K562 (cell line): ENCODE results near the gene DLX2. TPM values are rescaled to one million over a fixed set of nuclear protein-coding genes. Genes with fewer than 3 reads are reported as not detected.

Experiments
- ATAC-seq: fragments of 200-7000 bp; cut with Tn5 transposase; 3 replicates; pipeline ENCODE4 v1.9.1; 2020; ENCODE audit warnings: moderate library complexity
- BruUV-seq: library from RNA; stranded (reverse); fragments of 400-500 nt; replicated peaks from 2 replicates; lab custom pipeline; 2021; lab: Mats Ljungman, UMichigan
- CTCF ChIA-PET: fragments of 300-600 bp; formaldehyde crosslinking; extraction: SDS; loops from one replicate; lab custom pipeline; 2021; ENCODE audit warnings: low intra/inter-chr PET ratio; lab: Yijun Ruan, JAX
- POLR2A ChIA-PET: fragments of 300-600, 350-650 bp; sonication (Branson Sonifier 250); formaldehyde crosslinking; extraction: SDS; loops from one replicate; lab custom pipeline; 2021; ENCODE audit warnings: antibody characterized with exemption, inconsistent platforms; lab: Yijun Ruan, JAX
- DNase-seq, 4 experiments: peaks; one replicate each; pipeline versions ENCODE4 v3.0.0 to v3.0.0-alpha.2; 2011 to 2018; ENCODE audit warnings: low spot score in 3 of 4, mixed read lengths in 3 of 4; ENCODE audit errors: extremely low read depth in 1 of 4
- FAIRE-seq: peaks from 2 replicates; lab custom pipeline; 2011; peaks lifted over from hg19 to GRCh38; lab: Jason Lieb, UNC
- H2AFZ ChIP-seq: 2 replicates; pipeline ENCODE4 v1.6.0; 2011; ENCODE audit warnings: low read depth, low read length, control low read depth, inconsistent platforms
- H3K27ac ChIP-seq: fragments of 200-600 bp; 3 replicates; pipeline ENCODE4 v1.8.0; 2011; ENCODE audit warnings: low read depth, mild to moderate bottlenecking, control low read depth, inconsistent platforms, low read length, moderate library complexity, mixed read lengths; ENCODE audit errors: extremely low read depth
- H3K27me3 ChIP-seq, 2 experiments: fragments of 300-600 bp in 1 of 2; 2 replicates in 1 of 2; 3 replicates in 1 of 2; pipeline versions ENCODE4 v1.6.0 to v1.8.0; 2011; ENCODE audit warnings: inconsistent platforms in 2 of 2, low read length in 2 of 2, mild to moderate bottlenecking in 1 of 2, mixed read lengths in 1 of 2, moderate library complexity in 1 of 2; ENCODE audit not compliant: control insufficient read depth in 2 of 2, insufficient read depth in 2 of 2
- H3K36me3 ChIP-seq: fragments of 300-600 bp; 3 replicates; pipeline ENCODE4 v1.8.0; 2011; ENCODE audit warnings: mild to moderate bottlenecking, low read length, inconsistent platforms; ENCODE audit not compliant: control insufficient read depth, insufficient read depth
- H3K4me1 ChIP-seq, 2 experiments: fragments of 200-600 bp in 1 of 2; replicated peaks in 1 of 2; 2 replicates in 1 of 2; 3 replicates in 1 of 2; pipeline versions ENCODE4 v1.5.1 to v1.8.0; 2011; ENCODE audit warnings: inconsistent platforms in 2 of 2, low read length in 2 of 2, mild to moderate bottlenecking in 1 of 2, mixed read lengths in 1 of 2, moderate library complexity in 1 of 2; ENCODE audit not compliant: control insufficient read depth in 2 of 2, insufficient read depth in 2 of 2
- H3K4me2 ChIP-seq: 2 replicates; pipeline ENCODE4 v1.6.1; 2011; ENCODE audit warnings: low read length, control low read depth, inconsistent platforms, mixed read lengths; ENCODE audit not compliant: insufficient read depth
- H3K4me3 ChIP-seq: fragments of 200-600 bp; sonication (generic), shearing (Covaris generic); 2 replicates; pipeline ENCODE4 v1.5.1; 2016; ENCODE audit warnings: control low read depth, inconsistent platforms
- H3K79me2 ChIP-seq: fragments of 200-600 bp; 3 replicates; pipeline ENCODE4 v1.8.0; 2011; ENCODE audit warnings: low read length, inconsistent platforms; ENCODE audit not compliant: control insufficient read depth, insufficient read depth
- H3K9ac ChIP-seq, 2 experiments: 2 replicates each; pipeline versions ENCODE4 v1.6.0 to v1.6.1; 2011; ENCODE audit warnings: low read depth in 2 of 2, low read length in 2 of 2, control low read depth in 1 of 2, inconsistent platforms in 1 of 2, mild to moderate bottlenecking in 1 of 2, mixed read lengths in 1 of 2; ENCODE audit not compliant: insufficient read depth in 1 of 2
- H3K9me1 ChIP-seq: one replicate; pipeline ENCODE4 v1.6.0; 2011; ENCODE audit warnings: inconsistent platforms, mild to moderate bottlenecking, low read length, moderate library complexity; ENCODE audit not compliant: control insufficient read depth, insufficient read depth
- H3K9me3 ChIP-seq: replicated peaks from 2 replicates; pipeline ENCODE4 v1.5.1; 2011; ENCODE audit warnings: low read depth, low read length, inconsistent platforms; ENCODE audit not compliant: control insufficient read depth, insufficient read depth
- H4K20me1 ChIP-seq: replicated peaks from 2 replicates; pipeline ENCODE4 v1.6.1; 2011; ENCODE audit warnings: low read length, inconsistent platforms, mixed read lengths; ENCODE audit not compliant: control insufficient read depth, insufficient read depth
- ATF7 ChIP-seq: fragments of 450-650 bp; IDR thresholded peaks from 2 replicates; pipeline ENCODE4 v1.7.1; 2014; ENCODE audit warnings: mild to moderate bottlenecking, moderate library complexity
- CBX1 ChIP-seq: sonication (generic); IDR thresholded peaks from 2 replicates; pipeline ENCODE4 v1.6.1; 2016; ENCODE audit warnings: antibody characterized with exemption, low read depth, mild to moderate bottlenecking
- GABPB1 ChIP-seq: sonication (generic); formaldehyde crosslinking; IDR thresholded peaks from 2 replicates; pipeline ENCODE4 v1.8.0; 2022; ENCODE audit warnings: mild to moderate bottlenecking, missing genetic modification reagents
- GTF2A2 ChIP-seq: IDR thresholded peaks from 2 replicates; pipeline ENCODE4 v1.6.1; 2016; ENCODE audit warnings: mild to moderate bottlenecking, missing genetic modification characterization, missing compliant biosample characterization
- JUND ChIP-seq, 2 experiments: IDR thresholded peaks; 2 replicates in 1 of 2; 3 replicates in 1 of 2; pipeline ENCODE4 v1.6.1; 2011; ENCODE audit warnings: borderline replicate concordance in 2 of 2, low read depth in 2 of 2, low read length in 2 of 2, improper control_type of control experiment in 1 of 2, missing biosample characterization in 1 of 2, missing genetic modification characterization in 1 of 2, missing genetic modification reagents in 1 of 2
- MEIS2 ChIP-seq: fragments of 450-650 bp; IDR thresholded peaks from 2 replicates; pipeline ENCODE4 v1.6.1; 2014; ENCODE audit warnings: mild to moderate bottlenecking; ENCODE audit not compliant: partially characterized antibody
- PHB2 ChIP-seq: fragments of 450-650 bp; IDR thresholded peaks from 2 replicates; pipeline ENCODE4 v1.6.1; 2017; ENCODE audit warnings: low read depth
- PURB ChIP-seq: sonication (generic); formaldehyde crosslinking; IDR thresholded peaks from 2 replicates; pipeline ENCODE4 v1.9.0; 2021; ENCODE audit warnings: low read depth, mild to moderate bottlenecking, missing genetic modification reagents
- RBM25 ChIP-seq: fragments of 200-400 bp; formaldehyde crosslinking; IDR thresholded peaks from 2 replicates; pipeline ENCODE4 v1.6.1; 2018; ENCODE audit warnings: low read length, low read depth, moderate library complexity; ENCODE audit not compliant: severe bottlenecking
- TAF15 ChIP-seq: fragments of 200-400 bp; formaldehyde crosslinking; IDR thresholded peaks from 2 replicates; pipeline ENCODE4 v1.6.1; 2017; ENCODE audit warnings: mild to moderate bottlenecking, low read depth, low read length, moderate library complexity
- TCF3 ChIP-seq: sonication (generic); formaldehyde crosslinking; IDR thresholded peaks from 2 replicates; pipeline ENCODE4 v1.4.0; 2020; ENCODE audit warnings: mild to moderate bottlenecking, missing genetic modification reagents
- ZBTB7A ChIP-seq: IDR thresholded peaks from 2 replicates; pipeline ENCODE4 v1.6.1; 2011; ENCODE audit warnings: low read depth, mild to moderate bottlenecking, low read length, moderate library complexity, borderline replicate concordance; ENCODE audit not compliant: control insufficient read depth
- ZNF253 ChIP-seq: fragments of 250-450 bp; sonication (Bioruptor Pico); conservative IDR thresholded peaks from 2 replicates; pipeline ENCODE4 v1.6.1; 2021; ENCODE audit warnings: mild to moderate bottlenecking
- ZNF384 ChIP-seq: IDR thresholded peaks from 2 replicates; pipeline ENCODE4 v1.6.1; 2012; ENCODE audit warnings: low read depth, low read length, improper control_type of control experiment
- ZNF57 ChIP-seq: fragments of 450-650 bp; formaldehyde crosslinking; IDR thresholded peaks from 2 replicates; pipeline ENCODE4 v1.4.0; 2020; ENCODE audit warnings: mild to moderate bottlenecking, moderate library complexity
- ZNF584 ChIP-seq: fragments of 200-800 bp; sonication (Bioruptor generic); IDR thresholded peaks from 2 replicates; pipeline ENCODE4 v1.6.1; 2016; ENCODE audit warnings: low read depth, mild to moderate bottlenecking, missing genetic modification characterization, missing compliant biosample characterization
- WGBS: fragments of 100-300 bp; shearing (Covaris generic); methylation state at CpG from one replicate; pipeline ENCODE4 v1.1.6; 2016; ENCODE audit warnings: low coverage, mixed read lengths; ENCODE audit not compliant: insufficient coverage; ENCODE audit errors: missing lambda C conversion rate; 5-methylcytosine and 5-hydroxymethylcytosine counted together
- in situ Hi-C: fragments of 300-500 bp; cut with MboI; formaldehyde crosslinking; loops from 4 replicates; pipeline ENCODE4 v1.15.0; 2018; ENCODE audit warnings: inconsistent platforms, mixed read lengths
- intact Hi-C: fragments of 100-400 bp; cut with micrococcal nuclease; formaldehyde crosslinking; loops from 2 replicates; pipeline ENCODE4 v1.14.2; 2022
- polyA plus RNA-seq, 8 experiments: library from polyadenylated mRNA; depleted of rRNA in 4 of 8; stranded (reverse) in 5 of 8; unstranded in 3 of 8; fragments of >200 nt; fragmentation: Nextera tagmentation in 2 of 8; fragmentation: Illumina TruSeq in 1 of 8; extraction: Ambion mirVana in 2 of 8; extraction: Trizol in 1 of 8; gene quantifications; 2 replicates each; pipeline versions ENCODE4 v1.2.1 to v1.2.3, GENCODE V29; 2011 to 2014; ENCODE audit warnings: inconsistent platforms in 1 of 8, missing spikeins in 1 of 8
- total RNA-seq, 7 experiments: library from RNA; depleted of rRNA in 6 of 7; stranded (reverse); fragments of >200 nt in 6 of 7; fragmentation: Illumina TruSeq in 2 of 7; extraction: Trizol in 2 of 7; gene quantifications; 2 replicates each; pipeline versions ENCODE4 v1.2.1 to v1.2.3, GENCODE V29; 2011 to 2021; ENCODE audit warnings: low replicate concordance in 1 of 7
- TF ChIP-seq, protein P1 (sequence below): fragments of 450-650 bp; conservative IDR thresholded peaks from 2 replicates; pipeline ENCODE4 v1.6.1; 2016; ENCODE audit warnings: missing genetic modification characterization, low read depth, mild to moderate bottlenecking, missing compliant biosample characterization, moderate library complexity
- TF ChIP-seq, protein P2 (sequence below): sonication (generic); formaldehyde crosslinking; IDR thresholded peaks from 2 replicates; pipeline ENCODE4 v1.8.0; 2023; ENCODE audit warnings: mild to moderate bottlenecking, missing genetic modification reagents

DLX2 gene
- total and polyA plus RNA-seq, 9 of the 15 experiments (the other 6 are each of a cell fraction or from before 2014, with no cell fraction given): 0.14 to 4.3 (median 0.86) TPM

DNA sequence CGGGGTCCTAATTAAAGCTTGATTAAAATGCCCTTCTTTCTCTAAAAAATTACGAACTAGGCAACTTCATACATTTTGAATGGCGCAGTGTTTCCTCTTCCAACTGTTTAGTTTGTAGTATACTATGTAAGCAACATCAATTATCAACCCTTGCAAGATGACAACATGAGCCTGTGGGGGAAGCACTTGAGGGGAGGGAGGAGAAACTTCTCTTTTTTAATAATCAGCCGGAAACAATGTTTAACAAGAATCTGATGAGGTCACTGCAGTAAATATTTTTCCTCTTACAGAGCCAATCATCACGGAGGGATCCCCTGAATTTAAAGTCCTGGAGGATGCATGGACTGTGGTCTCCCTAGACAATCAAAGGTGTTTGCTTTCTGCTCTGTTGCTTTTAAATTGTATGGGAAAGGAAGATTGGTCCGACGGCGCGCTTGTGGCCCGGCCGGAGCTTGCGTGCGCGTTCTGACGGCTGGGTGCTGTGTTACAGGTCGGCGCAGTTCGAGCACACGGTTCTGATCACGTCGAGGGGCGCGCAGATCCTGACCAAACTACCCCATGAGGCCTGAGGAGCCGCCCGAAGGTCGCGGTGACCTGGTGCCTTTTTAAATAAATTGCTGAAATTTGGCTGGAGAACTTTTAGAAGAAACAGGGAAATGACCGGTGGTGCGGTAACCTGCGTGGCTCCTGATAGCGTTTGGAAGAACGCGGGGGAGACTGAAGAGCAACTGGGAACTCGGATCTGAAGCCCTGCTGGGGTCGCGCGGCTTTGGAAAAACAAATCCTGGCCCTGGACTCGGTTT is 22.7 kb downstream of the DLX2 start:
- no peak overlapping the region for H2AFZ ChIP-seq
- no peak overlapping the region for H3K4me3 ChIP-seq
- in situ Hi-C loops (no loop called here), intact Hi-C loops (no loop called here)
- peak; percentile 52 for FAIRE-seq
- H3K4me1 ChIP-seq: peaks cover 4 to 26% of the 10 kb centered on the region in 2 experiments; a peak in 4 of 5 replicates
- no peaks in the 10 kb centered on the region for H3K79me2 ChIP-seq
- ChIA-PET POLR2A (no interaction called here), CTCF (no interaction called here)
- no peaks in the 10 kb centered on the region for H3K27me3 ChIP-seq
- DNase-seq: no peak
- H4K20me1 ChIP-seq: no peaks in the 10 kb centered on the region
- H3K27ac ChIP-seq: no peak overlapping the region
- WGBS: 88% methylated on average over 32 of the region's 38 CpGs
- 0 out of 2 replicates have a peak, but pooled peaks cover 3% of the 10 kb centered on the region for H3K9me3 ChIP-seq
- no TSS peak for BruUV-seq
- no peaks in the 10 kb centered on the region for H3K9me1 ChIP-seq
- no peaks in the 10 kb centered on the region for H3K36me3 ChIP-seq
- no peak overlapping the region for H3K9ac ChIP-seq
- no peak overlapping the region for H3K4me2 ChIP-seq
- ATAC-seq: no peak
- no peak for TF ChIP-seq ZNF584 (CRISPR knock-in tag)
- TF ChIP-seq ZNF384: no peak
- TF ChIP-seq JUND (IDR thresholded peaks at IDR 0.05; ENCODE audit: borderline replicate concordance, low read depth, low read length): peak; percentile 20; the same call in 1 of the 2 replicates
- TF ChIP-seq JUND (tag; IDR thresholded peaks at IDR 0.05; ENCODE audit: borderline replicate concordance, low read depth, low read length): no peak
- TF ChIP-seq, protein P1, sequence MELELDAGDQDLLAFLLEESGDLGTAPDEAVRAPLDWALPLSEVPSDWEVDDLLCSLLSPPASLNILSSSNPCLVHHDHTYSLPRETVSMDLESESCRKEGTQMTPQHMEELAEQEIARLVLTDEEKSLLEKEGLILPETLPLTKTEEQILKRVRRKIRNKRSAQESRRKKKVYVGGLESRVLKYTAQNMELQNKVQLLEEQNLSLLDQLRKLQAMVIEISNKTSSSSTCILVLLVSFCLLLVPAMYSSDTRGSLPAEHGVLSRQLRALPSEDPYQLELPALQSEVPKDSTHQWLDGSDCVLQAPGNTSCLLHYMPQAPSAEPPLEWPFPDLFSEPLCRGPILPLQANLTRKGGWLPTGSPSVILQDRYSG (tag): no peak
- TF ChIP-seq ZNF57 (CRISPR knock-in tag): no peak
- TF ChIP-seq GABPB1 (CRISPR knock-in tag): peak; percentile 37; the same call in 1 of the 2 replicates
- no peak for TF ChIP-seq PHB2
- TF ChIP-seq PURB (CRISPR knock-in tag): no peak
- TF ChIP-seq ZNF253: no peak
- no peak for TF ChIP-seq TAF15
- TF ChIP-seq RBM25: no peak
- TF ChIP-seq ZBTB7A: no peak
- peak; percentile 82 for TF ChIP-seq MEIS2
- peak; percentile 49; the same call in 1 of the 2 replicates for TF ChIP-seq ATF7
- TF ChIP-seq CBX1: no peak; the same call in 1 of the 2 replicates
- TF ChIP-seq TCF3 (CRISPR knock-in tag): peak; percentile 44
- TF ChIP-seq GTF2A2 (tag): no peak
- TF ChIP-seq, protein P2, sequence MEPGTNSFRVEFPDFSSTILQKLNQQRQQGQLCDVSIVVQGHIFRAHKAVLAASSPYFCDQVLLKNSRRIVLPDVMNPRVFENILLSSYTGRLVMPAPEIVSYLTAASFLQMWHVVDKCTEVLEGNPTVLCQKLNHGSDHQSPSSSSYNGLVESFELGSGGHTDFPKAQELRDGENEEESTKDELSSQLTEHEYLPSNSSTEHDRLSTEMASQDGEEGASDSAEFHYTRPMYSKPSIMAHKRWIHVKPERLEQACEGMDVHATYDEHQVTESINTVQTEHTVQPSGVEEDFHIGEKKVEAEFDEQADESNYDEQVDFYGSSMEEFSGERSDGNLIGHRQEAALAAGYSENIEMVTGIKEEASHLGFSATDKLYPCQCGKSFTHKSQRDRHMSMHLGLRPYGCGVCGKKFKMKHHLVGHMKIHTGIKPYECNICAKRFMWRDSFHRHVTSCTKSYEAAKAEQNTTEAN (CRISPR knock-in tag): no peak
